ENCODE measurements around the gene MRPL44.
"Not testable (repeated sequence)": the region's sequence is repeated elsewhere in the genome, so short reads cannot be mapped to it uniquely, and the experiment has no call there.

The MRPL44 gene

DNA sequence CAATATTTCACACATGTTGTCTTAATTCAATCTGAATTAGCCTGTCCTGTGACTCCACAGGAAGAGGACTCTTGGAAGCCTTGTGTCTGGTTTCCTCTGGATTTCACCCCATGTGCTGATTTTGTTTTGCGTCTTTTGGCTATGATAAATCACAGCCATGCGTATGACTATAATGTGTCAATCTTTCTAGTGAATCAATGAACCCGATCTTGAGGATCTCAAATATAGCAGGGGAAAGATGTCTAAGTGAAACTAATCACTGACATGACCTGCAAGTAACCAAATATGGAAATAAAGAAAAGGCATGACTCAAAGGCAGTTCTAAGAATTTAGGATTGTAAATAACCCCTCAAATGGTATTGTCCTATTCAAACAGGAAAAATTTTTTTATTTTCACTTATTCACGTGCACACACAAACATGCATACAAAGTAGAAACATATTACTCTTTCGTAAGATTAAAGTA is 20.4 kb upstream of the MRPL44 start:
- DNase-seq (ENCODE audit: low read depth) = no peak

DNA sequence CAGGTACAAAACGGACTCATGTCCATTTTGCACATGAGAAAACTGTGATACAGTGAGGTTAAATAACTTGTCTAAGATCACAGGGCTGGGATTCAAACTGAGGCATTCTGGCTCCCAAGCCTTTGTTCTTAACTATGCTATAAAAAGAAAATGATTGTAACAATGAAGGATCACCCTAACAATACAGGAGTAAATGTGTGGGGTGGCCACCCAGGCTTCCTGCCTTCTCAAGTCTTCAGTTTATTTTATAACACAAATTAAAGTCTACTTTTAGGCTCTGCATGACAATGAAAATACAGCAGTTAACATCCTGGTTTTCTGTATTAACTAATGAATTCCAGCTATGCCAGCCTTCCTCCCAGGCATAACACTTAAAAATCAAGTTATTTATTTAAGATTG is 19.7 kb upstream of the MRPL44 start:
- DNase-seq (ENCODE audit: low read depth) = no peak

DNA sequence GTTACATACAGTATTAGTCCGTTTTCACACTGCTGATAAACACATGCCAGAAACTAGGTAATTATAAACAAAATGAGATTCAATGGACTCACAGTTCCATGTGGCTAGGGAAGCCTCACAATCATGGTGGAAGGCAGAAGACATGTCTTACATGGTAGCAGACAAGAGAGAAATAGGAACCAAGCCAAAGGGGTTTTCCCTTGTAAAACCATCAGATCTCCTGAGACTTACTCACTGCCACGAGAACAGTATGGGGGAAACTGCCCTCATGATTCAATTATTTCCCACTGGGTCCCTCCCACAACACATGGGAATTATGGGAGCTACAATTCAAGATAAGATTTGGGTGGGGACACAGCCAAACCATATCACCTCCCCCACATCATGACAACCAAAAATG is 17.8 kb upstream of the MRPL44 start:
- DNase-seq (ENCODE audit: low read depth) = not testable (repeated sequence)

DNA sequence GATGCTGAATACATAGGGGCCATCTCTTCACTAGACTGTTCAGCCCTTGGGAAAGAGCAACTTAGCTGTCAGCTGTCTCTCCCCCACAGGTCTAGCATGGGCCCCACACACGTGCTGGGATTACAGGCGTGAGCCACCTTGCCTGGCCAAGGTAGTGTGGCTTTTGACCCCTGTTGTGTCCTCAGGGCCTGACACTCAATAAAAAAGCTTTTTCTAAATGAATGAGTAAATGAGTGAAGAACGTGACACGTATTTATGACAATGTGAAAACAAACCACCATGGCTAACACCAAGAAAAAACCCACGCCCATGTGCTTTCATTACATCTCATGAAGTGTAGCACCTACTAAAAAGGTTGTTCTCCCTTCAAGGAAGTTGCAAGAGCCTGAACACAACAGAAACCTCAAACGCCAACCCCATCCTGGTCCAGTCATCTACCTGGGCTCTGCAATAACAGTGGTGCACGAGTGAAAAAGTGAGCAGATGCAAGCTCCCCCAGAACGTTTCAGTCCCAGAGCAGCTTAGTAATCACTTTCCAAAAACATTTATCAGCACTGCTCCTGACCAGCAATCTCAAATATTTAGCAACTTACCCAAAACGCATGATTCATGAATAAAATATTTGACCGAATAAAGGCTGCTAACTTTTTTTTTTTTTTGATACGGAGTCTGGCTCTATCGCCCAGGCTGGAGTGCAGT is 15.5 kb upstream of the MRPL44 start:
- peak; percentile 43 for DNase-seq (ENCODE audit: low read depth)

DNA sequence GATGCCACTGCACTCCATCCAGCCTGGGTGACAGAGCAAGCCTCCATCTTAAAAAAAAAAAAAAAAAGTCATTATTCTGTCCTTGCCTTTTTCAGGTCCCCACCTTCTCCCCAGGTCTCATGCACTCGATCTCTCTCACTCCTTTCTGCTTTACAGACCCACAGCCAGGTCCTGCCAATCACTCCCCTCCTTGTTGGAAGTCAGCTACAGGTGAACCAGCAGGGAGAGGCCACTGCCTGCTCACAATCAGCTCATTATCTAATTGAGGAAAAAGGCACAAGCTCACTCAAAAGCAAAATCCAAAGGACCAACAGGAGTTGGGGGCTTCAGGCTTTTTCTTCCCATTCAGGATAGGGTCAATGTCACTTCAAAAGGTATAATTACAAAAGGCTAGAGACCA is 14.1 kb upstream of the MRPL44 start:
- DNase-seq (ENCODE audit: low read depth) = no peak

DNA sequence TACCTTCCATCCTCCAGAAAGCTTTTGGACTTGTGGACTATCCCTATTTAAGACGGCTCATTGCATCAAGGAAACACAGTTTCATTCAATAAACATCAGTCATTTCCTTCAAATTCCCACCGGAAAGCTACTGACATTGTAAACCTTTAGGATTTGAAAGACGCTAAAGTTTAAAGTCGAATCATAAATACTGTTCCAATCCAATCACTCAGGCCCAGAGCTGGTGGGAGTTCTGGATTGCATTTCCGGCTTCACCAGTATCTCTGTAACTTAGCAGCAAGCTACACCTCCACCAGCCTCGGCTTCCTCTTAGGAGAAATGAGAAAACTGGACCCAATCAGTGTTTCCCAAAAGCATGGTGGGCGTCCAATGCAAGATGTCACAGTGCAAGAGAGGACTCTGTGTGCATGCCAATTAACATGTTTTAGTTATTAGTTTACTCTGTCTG is 13.7 kb upstream of the MRPL44 start:
- no peak for DNase-seq (ENCODE audit: low read depth)

DNA sequence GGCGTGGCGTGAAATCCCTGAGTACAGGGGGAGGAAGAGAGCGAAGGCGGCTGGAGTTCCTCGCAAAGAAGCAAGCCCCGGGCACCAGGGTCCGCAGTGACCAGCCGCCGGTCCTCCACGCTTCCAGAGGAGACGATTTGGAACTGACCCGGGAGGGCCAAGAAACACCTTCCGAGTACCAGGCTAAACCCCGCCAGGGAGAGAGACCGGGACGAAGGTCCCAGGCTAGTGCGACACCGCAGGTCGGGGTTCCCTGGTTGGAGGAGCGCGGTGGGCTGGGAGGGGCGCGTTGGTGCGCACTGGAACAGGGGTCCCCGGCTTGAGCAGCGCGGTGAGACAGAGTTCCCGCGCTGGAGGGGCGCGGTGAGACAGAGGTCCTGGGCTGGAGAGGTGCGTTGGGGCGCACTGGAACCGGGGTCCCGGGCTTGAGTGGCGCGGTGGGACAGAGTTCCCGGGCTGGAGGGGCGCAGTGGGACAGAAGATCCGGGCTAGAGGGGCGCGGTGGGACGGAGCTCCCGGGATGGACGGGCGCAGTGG is 13.0 kb upstream of the MRPL44 start:
- DNase-seq (ENCODE audit: low read depth) = no peak

DNA sequence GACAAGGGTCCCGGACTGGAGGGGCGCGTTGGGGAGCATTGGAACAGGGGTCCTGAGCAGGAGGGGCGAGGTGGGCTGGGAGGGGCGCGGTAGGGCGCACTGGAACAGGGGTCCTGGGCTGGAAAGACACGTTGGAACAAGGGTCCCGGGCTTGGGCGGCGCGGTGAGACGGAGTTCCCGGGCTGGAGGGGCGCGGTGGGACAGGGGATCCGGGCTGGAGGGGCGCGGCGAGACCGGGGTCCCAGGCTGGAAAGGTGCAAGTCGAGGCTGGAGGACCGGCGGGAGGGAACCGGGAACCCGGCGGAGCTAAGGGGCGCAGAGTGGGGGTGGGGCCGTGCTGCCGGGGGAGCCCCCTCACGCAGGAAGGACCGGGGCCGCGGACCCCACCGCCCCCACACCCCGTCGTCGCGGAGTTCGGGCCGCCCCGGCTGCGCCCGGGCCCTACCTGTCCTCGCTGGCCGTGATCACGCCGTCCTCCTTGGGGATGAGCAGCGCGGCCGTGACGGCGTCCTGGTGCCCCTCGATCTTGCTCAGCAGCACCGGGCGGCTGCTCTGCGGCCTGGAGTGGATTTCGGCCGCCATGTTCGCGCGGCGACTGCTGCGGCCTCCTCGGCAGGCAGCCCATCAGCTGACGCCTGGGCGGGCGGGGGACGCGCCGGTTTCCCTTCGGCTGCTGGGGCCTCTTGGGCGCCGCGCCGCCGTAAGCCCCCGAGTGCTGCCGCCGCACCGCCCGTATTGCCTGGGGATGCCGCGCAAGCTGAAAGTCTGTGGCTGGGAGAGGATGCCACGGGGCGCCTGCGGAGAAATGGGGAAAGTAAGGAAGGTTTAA is 12.3 kb upstream of the MRPL44 start, which contains the start of gene WDFY1:
WDFY1 (minus strand) TSS at position 633 of the 829 bp plus-strand sequence; CDS start at position 582, 51 bp downstream.
- DNase-seq (ENCODE audit: low read depth) = peak; percentile 61

DNA sequence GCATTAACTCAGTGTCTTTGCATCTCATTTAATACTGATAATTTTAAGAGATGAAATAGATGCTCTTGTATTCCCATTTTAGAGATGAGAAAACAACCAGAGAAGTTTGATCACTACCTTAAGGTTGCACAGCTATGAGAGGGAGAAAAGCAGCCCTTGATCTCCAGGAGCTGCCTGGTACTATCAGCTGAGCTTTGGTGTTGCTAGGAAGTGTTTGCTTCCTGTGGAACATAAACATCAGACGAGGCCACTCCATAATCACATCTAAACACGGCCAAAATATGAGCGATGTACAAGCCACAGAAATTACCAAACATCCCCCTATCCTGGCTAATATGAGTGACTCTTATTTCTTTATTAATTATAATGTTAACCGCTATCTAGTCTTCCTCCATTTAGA is 11.5 kb upstream of the MRPL44 start:
- no peak for DNase-seq (ENCODE audit: low read depth)

DNA sequence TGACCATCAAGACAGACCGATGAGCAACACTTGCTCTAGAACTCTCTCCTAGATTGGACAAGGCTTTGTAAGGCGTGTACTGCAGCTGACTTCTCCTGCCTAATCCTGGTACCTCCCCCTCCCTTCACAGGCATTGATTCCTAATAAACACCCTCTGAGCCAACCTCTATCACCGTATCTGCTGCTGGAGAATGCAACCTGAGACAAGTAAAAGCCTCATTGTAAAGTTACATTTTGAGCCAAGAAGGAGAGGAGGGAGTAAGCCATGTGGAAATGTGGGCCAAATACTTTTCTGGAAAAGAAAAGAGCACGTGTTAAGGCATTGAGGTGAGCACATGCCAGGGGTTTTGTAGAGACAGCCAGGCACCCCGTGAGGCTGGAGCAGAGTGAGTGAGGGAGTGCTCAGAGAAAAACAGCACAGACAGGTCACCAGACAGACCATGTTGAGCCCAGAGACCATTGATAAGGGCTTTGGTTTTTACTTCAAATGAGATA is 9.5 kb upstream of the MRPL44 start:
- no peak for DNase-seq (ENCODE audit: low read depth)

DNA sequence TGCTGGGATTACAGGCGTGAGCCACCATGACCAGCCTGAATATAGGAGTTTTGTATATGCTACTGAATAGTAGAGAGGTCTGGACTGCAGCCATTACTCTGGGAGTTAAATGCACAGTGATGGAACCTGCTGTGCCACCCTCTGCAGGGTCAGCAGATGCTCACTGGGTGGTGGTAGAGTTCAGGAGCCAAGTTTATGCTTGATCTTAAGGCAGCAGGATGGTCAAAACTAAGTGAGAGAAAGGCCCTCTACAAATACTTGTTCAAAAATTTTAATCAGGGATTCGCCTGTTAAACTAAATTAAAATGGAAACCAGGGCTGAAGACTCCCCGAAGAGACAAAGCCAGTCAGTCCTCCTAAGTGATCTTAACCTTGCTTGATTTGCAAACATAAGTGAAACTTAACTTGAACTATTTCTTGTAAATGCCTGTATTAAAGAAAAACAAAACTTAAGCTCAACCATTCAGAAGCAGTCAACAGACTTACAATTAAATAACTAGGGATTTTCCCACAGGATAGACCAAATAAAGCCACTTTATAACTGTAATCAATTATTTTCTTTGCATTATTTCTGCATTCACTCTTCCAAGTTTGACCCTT is 7.9 kb upstream of the MRPL44 start:
- no peak for DNase-seq (ENCODE audit: low read depth)

DNA sequence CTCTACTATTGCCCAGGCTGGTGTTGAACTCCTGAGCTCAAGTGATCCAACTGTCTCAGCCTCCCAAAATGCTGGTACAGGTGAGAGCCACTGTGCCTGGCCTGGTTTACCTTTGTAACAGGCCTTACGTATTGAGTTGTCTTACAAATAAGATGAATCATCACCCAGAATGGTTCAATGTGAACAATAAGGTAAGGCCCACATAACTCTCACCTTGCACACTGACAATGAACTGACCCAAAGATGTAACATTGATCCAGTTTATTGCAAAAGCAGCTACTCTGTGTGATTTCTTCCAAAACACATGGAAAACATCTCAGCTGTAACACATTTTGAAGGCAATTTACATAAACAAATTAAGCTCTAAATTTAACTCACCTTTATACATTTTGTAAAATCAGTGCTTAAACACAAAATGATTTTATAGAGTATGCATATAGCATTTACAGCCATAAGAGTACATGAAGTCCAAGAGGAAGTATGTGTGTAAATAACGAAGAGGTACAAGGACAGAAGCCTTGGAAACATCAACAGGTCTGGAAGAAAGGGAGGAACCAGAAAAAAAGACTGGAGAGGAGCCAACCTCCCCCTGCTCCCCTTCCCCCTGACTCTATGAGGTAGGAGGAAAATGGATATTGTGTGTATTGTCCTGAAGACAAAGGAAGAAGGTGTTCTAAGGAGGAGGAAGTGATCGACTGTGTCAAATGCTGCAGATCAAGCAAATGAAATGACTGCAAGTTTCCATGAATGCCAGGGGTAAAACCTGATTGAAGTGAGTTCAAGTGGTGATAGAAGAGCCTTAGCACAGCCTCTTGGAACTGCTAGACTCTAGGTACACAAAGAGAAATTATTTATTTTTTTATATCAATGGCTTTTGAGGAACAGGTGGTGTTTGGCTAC is 6.6 kb upstream of the MRPL44 start:
- DNase-seq (ENCODE audit: low read depth) = no peak

DNA sequence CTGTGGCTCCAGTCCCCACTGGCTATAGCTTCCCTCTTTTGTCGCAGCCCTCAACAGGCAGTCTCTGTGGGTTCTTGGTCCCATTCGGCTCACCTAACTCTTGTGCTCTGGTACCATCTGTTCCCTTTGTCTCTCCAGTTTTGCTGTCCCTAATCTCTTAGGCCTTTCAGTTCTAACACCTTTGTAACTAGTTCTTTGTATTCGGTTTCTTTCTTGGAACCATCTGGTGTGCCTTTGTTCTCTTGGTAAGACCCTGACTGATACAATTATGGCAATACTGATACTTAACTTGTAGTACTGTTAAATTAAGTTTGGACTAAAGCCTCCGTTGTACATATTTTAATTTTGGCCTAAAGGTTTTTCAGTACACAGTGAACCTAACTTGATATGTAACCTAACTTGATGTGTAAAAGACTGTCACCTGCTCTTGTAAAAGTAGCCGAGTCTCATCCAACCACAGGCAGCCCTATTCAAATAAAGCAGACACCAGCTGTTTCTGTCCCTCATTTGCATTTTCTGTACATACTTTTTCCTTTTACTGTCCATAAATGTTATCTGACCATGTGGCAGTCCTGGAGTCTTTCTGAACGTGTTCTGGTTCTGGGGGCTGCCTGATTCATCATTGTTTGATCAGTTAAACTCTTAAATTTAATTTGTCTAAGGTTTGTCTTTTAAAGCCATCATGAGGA is 4.8 kb upstream of the MRPL44 start:
- DNase-seq (ENCODE audit: low read depth) = no peak

DNA sequence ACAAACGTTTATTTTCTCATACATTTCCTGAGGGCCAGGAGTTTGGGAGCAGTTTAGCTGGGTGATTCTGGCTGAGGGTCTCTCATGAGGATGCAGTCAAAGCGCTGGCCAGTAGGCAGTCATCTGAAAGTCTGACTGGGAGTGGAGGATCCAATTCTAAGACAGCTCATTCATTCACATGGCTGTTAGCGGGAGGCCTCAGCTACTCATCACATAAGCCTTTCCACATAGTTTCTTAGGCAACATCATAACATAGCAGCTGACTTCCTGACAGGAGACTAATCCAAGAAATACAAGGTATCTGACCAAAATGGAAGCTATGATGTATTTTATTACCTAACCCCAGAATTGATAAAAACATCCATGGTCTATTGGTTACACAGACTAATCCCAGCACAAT is 2.9 kb upstream of the MRPL44 start:
- no peak for DNase-seq (ENCODE audit: low read depth)

DNA sequence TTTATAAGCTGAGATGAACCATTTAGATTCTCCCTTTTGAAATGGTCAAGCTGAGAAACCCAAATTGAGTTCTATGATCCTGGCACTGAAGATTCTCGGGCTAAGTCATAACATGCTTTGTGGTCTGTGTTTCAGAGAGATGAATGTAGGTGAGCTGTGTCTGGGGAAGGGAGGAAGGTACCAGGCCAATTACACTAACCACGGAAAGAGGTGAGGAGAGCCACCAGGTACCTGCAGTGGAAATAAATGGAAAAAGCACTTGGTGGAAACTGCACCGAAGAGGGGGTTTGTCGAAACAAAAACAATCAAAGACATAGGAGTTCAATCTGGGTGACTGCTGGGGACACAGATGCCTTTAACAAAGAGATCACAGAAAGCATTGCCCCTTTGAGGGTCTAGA is 963 bp upstream of the MRPL44 start:
- no peak for DNase-seq (ENCODE audit: low read depth)

DNA sequence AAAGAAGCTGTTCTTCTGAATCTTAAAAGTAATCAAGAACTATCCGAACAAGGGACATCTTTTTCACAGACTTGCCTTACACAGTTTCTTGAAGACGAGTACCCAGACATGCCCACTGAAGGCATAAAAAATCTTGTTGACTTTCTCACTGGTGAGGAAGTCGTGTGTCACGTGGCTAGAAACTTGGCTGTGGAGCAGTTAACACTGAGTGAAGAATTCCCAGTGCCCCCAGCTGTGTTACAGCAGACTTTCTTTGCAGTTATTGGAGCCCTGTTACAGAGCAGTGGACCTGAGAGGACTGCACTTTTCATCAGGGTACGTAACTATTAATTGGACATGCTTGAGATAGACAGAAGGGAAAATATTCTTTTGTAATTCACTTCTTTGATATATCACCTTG is 2.4 kb downstream of the MRPL44 start:
- no peak for DNase-seq (ENCODE audit: low read depth)

DNA sequence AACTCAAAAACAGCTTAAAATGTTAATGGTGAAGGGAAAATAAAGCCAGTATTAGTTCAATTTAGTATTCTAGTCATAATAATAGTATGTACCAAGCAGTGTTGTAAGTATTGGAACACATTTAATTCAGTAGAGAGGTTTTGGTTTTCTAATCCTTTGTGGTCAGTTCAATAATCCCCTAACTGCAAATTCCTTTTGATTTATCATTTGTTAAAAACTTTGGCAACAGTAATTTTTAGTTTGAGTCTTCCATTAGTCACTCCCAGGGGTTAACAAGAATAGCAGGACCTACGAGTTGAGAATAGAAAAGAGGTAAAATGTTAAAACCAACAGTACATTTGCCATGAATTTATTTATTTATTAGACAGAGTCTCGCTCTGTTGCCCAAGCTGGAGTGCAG is 10.7 kb downstream of the MRPL44 start:
- DNase-seq (ENCODE audit: low read depth) = no peak

DNA sequence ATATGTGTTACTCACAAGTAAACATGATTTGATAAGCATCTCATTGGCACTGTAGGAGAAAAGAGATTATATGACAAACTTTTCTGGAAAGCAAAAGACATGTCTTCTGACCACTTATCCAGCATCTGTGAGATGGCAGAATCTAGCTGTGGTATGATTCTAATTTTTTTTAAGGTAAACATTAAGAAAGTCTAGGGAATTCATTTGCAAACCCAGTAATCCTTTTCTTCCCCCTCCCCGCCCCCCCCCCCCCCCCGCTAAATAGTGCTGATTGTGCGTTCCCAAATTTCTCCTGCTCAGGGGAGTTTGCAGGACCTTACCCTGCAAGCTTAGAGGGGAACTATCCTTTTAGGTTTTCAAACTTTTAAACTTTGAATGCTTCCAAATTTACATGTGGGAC is 12.1 kb downstream of the MRPL44 start:
- no peak for DNase-seq (ENCODE audit: low read depth)

DNA sequence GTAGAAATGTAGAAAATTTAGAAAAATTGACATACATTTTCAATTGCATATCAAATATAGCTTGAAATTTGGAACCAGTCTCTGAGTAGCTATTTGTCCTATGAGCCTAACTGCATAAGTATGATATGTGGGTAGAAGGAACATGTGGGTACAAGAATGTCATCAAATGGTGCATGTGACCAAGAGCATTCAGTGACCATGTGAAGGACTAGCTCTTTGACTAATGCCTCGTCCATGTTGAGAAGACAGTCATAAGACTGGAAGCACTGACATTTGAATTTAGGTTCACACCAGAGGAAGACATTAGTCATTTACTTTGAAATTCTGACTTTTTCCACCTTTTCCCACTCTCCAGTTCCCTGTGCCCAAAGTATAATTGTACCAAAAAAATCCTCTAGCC is 12.6 kb downstream of the MRPL44 start:
- no peak for DNase-seq (ENCODE audit: low read depth)

DNA sequence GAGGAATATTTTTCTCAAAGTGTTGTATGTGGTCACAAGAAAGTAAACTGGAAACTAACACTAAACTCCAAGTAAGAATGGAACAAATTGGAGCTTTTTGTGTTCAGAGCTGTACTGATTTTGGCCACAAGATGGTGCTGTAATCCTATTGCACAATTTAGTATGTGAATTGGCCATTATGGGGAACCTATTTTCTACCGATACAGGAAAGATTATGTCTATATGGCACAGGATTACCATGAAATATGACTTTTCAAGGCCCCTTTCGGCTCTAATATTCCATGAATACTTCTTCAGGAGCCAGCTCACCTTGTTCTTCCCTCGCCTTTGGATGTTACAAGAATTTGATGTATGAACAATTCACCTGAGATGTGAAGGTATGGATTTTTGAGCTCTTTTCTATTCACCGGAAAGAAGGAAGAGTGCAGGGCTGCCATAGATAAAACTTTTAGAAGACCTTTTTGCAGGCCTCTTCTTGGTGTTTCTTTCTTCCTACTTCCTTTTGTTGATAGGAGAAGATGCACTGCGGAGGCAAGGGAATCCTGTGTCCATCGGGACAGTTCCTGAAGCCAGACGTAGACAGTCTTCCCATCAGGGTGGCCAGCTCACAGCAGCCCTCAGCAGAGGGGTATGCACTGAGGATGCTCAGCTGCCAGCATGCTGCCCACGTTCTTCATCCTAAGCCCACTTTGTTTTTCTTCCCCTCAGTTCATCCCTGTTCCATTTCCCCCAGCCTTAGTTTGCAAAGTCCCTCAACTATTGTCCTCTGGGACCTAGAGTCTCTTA is 13.3 kb downstream of the MRPL44 start:
- DNase-seq (ENCODE audit: low read depth) = peak; percentile 10
